Measurements from ENCODE around the gene PSME4. TPM values are rescaled to one million over a fixed set of nuclear protein-coding genes. Genes with fewer than 3 reads are reported as not detected.

Gene PSME4
- total and polyA plus RNA-seq, 10 donors = 34.1 to 88.1 (median 58.8) TPM

- no peaks in the 10 kb centered on the region for H3K27me3 ChIP-seq (replicated peaks in 1 of 7)
- TF ChIP-seq POLR2AphosphoS5 (IDR thresholded peaks at IDR 0.05) (no peak), POLR2A (IDR thresholded peaks at IDR 0.05) (no peak), CTCF (IDR thresholded peaks at IDR 0.05 in 8 of 11, conservative IDR thresholded peaks at IDR 0.05 in 3 of 11) (no peak)
- H3K27ac ChIP-seq = no peak overlapping the region
- DNase-seq = no peak
- peaks cover 0 to 23% (median 4%) of the 10 kb centered on the region in 6 donors for H3K36me3 ChIP-seq
- H3K4me1 ChIP-seq = peaks cover 0 to 4% (median 0%) of the 10 kb centered on the region in 6 donors
- H3K9me3 ChIP-seq = peaks cover 0 to 6% (median 2%) of the 10 kb centered on the region in 8 donors
- 83 to 93% (median 90%) methylated on average over 11 of the region's 11 CpGs for WGBS, 5 donors
- no peak overlapping the region for H3K4me3 ChIP-seq
- intact Hi-C loops (cut with DNase I; ENCODE audit: low total_unique reads) = no loop called here
Observed at GRCh38 chr2:53829273-53829979, 141.4 kb downstream of the PSME4 start.

GRCh38 chr2:53828331-53828730, 142.5 kb downstream of the PSME4 start:
- DNase-seq = no peak
- peaks cover 0 to 6% (median 2%) of the 10 kb centered on the region in 8 donors for H3K9me3 ChIP-seq
- H3K36me3 ChIP-seq = peaks cover 0 to 23% (median 4%) of the 10 kb centered on the region in 6 donors
- no peak overlapping the region for H3K27ac ChIP-seq
- no peak overlapping the region for H3K4me3 ChIP-seq
- peaks cover 0 to 4% (median 0%) of the 10 kb centered on the region in 6 donors for H3K4me1 ChIP-seq
- no peak for TF ChIP-seq POLR2AphosphoS5 (IDR thresholded peaks at IDR 0.05)
- intact Hi-C loops (cut with DNase I; ENCODE audit: low total_unique reads) = no loop called here
- no peaks in the 10 kb centered on the region for H3K27me3 ChIP-seq (replicated peaks in 1 of 7)
- WGBS, 5 donors = 85 to 91% (median 88%) methylated on average over 4 of the region's 4 CpGs

- Histone ChIP-seq H3K36me3 (peaks cover 0 to 16% (median 1%) of the 10 kb centered on the region in 6 donors), H3K27ac (no peak overlapping the region), H3K27me3 (replicated peaks in 1 of 7) (no peaks in the 10 kb centered on the region), H3K4me1 (peaks cover 0 to 4% (median 0%) of the 10 kb centered on the region in 6 donors), H3K4me3 (no peak overlapping the region), H3K9me3 (peaks cover 0 to 6% (median 2%) of the 10 kb centered on the region in 8 donors)
- intact Hi-C loops (cut with DNase I; ENCODE audit: low total_unique reads) = no loop called here
- TF ChIP-seq POLR2A (IDR thresholded peaks at IDR 0.05) (no peak), POLR2AphosphoS5 (IDR thresholded peaks at IDR 0.05) (no peak), CTCF (IDR thresholded peaks at IDR 0.05 in 8 of 11, conservative IDR thresholded peaks at IDR 0.05 in 3 of 11) (no peak)
- DNase-seq = no peak
- WGBS, 5 donors = 88 to 100% (median 95%) methylated on average over 3 of the region's 3 CpGs
Observed at GRCh38 chr2:53827398-53828175, 143.2 kb downstream of the PSME4 start.

GRCh38 chr2:53826587-53827397, 144.0 kb downstream of the PSME4 start:
- Histone ChIP-seq H3K4me3 (no peak overlapping the region), H3K27me3 (replicated peaks in 1 of 7) (no peaks in the 10 kb centered on the region), H3K27ac (no peak overlapping the region), H3K9me3 (peaks cover 0 to 6% (median 2%) of the 10 kb centered on the region in 8 donors), H3K4me1 (peaks cover 0 to 4% (median 0%) of the 10 kb centered on the region in 6 donors), H3K36me3 (peaks cover 0 to 11% (median 0%) of the 10 kb centered on the region in 6 donors)
- no peak for DNase-seq
- WGBS, 5 donors = 58 to 80% (median 73%) methylated on average over 3 of the region's 3 CpGs
- TF ChIP-seq CTCF (IDR thresholded peaks at IDR 0.05 in 8 of 11, conservative IDR thresholded peaks at IDR 0.05 in 3 of 11) = no peak
- intact Hi-C loops (cut with DNase I; ENCODE audit: low total_unique reads) = no loop called here

Data from spleen (tissue), 11 donors.